GM18520 (cell line): ENCODE data around the gene FBXO41.

Experiments
- ATAC-seq: cut with Tn5 transposase; IDR thresholded peaks from one replicate; pipeline ENCODE4 v1.9.1; 2021; ENCODE audit not compliant: unreplicated experiment

Gene FBXO41

DNA sequence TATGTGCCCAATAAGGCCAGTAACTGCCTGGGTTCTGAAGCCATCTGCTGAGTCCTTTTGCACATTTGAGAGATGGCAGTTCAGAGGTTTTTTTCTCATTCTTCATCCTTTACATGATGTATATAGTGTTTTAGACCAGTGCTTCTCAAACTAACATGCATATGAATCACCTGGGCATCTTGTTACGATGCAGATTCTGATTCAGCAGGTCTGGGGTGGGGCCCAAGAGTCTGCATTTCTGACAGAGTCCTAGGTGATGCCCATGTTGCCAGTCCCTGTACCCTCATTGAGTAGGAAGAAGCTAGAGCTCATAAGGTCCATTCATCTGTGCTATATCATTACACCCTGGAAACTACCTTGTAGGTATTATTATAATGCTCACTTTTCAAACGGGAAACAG lies 66.5 kb downstream of the FBXO41 start:
- no peak for ATAC-seq

DNA sequence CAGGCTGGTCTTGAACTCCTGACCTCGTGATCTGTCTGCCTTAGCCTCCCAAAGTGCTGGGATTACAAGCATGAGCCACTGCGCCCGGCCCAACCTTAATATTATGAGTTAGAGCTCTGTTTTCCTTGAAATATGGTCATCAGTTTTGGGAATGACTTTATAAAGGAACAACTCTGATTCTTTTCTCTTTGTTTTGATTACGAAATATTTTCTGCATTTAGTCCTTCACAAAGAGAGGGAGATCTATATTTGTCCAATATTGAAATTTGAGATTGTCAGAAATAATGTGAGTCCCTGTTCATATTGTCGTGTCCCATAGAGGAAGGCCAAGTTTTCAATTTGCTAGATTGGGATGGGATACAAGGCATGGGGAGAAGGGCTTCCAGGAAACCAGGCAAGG lies 67.1 kb downstream of the FBXO41 start:
- no peak for ATAC-seq

DNA sequence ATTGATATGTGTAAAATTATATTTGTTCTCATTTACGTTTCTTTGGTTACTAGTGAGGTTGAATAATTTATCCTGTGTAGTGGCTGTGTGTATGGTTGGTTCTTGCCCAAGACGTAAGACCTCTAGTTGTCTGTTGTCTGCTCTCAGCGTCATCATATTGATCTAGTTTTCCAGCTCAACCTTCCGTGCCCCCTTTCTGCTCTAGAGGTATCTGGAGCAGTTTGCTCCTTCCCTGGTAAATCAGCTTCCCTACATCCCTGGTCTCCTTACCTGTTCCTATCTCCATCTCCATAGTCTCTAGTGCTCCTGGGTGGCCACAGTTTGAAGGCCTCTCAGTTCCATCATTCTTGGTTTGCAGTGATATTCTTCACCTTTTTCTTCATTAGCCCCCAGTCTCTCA lies 69.0 kb downstream of the FBXO41 start:
- no peak for ATAC-seq

DNA sequence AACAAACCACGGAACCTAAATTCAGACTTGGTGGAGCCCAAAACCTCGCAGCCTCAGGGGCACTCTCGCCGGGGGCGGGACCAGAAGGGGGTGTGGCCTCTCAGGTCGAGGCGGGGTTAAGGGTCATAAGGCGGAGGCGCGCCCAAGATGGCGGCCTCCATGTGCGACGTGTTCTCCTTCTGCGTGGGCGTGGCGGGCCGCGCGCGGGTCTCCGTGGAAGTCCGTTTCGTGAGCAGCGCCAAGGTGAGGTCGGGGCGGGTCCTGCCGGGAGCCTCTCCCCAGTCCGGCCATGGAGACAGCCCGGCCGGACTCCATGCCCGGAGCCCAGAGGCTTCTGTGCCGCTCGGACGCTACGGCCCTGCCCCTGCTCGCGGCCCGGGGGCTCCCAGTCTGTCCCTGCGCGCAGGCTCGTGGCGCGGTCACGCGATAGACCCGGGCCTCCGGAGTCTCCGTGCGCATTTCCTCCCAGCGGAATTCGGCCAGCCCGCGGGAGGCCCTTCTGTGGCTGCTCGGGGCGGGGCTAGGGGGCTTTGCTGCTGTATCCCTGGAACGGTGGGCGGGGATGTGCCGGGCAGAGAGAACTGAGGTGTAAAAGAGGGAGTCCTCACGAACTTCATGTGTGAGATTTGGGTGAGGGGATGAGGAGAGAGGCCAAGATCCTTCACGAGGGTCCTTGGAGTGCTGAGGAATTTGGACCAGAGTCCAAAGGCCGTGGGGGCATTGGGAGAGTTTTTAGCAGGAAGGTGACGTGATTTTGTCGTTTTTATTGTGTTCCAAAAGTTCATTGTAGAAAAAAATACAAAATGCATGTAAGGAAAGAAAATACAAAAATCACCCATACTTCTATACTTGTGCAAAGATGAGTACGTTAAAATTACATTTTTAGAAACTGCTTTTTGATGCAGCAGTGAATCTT lies 69.9 kb downstream of the FBXO41 start, which contains the start of gene SMYD5:
TSS of gene SMYD5 (plus strand) at position 126 of the 916 bp plus-strand sequence. CDS start at position 148, 22 bp downstream.
- ATAC-seq = peak; percentile 78

DNA sequence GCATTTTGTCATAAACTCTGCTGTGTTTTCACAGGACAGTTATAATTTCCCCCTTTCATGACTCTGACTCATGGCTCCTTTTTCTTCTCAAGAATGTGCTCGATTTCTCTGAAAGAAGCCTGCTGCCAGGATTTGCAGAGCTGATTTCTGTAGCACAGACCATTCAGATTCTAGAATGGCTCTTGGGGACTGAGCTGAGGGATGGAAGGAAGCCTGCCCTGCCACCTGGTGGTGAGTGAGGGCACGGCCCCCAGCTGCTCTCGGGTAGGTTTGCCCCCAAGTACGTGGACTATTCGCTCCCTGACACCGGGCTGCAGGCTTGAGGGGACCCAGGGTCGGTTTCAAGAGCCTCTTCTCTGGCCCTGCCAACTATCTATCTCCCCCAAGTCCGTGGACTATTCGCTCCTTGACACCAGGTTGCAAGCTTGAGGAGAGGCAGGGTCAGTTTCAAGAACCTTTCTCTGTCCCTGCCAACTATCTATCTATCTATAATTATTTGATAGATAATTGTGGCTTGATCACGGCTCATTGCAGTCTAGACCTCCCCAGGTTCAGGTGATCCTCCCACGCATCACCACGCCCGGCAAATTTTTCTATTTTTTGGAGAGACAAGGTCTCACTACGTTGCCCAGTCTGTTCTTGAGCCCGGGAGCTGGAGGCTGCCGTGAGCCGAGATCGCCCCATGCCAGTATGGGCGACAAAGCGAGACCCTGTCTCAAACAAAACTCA lies 71.7 kb downstream of the FBXO41 start:
- peak; percentile 59 for ATAC-seq

DNA sequence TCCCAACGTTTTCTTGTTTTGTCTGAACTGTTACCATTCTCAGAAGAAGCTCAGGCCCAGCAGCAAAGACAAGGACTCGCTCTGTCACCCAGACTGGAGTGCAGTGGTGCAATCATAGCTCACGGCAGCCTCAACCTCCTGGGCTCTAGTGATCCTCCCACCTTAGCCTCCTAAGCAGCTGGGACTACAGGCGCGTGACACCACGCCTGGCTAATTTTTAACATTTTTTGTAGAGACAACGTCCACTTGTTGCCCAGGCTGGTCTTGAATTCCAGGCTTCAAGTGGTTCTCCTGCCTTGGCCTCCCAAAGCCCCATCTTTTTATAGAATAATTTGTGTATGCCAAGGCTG lies 72.2 kb downstream of the FBXO41 start:
- ATAC-seq = no peak

DNA sequence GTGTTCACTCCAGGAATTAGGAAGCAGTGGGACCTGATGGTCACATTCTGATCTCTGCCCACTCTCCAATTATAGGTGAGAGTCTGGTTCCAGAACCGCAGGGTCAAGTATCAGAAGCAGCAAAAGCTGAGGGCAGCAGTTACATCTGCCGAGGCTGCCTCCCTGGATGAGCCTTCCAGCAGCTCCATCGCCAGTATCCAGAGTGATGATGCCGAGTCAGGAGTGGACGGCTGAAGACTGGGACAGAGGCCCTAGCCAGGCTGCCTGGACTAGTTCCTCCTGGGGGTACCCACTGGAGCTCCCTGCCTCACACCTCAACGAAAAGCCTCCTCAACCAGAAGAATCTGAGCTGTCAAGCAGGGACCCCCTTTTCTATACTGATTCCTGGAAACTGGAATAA lies 73.6 kb downstream of the FBXO41 start:
- ATAC-seq = no peak

DNA sequence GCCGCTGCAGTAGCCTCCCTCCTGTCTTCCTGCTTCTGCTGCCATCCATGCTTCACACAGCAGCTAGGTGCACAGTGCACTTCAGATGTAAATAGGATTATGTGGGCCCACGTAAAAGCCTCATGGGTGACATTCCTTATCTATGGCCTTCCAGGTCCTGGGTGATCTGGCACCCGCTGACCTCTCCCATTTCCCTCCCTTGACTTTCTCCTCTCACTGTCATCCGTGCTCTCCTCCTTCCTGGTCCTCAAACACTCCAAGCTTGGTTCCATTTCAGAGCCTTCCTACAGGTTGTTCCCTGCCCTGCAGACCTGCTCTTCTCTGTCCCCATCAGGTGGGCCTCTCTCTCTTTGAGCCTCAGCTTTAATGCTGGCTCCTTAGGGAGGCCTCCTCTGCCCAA lies 74.3 kb downstream of the FBXO41 start:
- ATAC-seq = no peak

DNA sequence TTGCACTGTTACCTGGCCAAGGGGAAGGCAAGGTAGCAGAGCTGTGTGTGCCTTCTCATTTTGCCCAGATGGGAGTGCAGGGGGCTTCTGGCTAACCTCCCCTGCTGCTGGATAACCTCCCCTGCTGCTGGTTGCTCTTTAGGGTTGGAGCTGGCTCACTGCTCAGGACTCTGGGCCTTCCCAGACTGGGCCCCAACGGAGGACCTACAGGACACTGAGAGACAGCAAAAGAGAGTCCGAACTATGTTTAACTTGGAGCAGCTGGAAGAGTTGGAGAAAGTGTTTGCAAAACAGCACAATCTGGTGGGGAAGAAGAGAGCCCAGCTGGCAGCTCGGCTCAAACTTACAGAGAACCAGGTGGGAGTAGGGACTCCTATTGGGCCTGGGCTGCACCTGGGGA lies 76.0 kb downstream of the FBXO41 start:
- no peak for ATAC-seq

DNA sequence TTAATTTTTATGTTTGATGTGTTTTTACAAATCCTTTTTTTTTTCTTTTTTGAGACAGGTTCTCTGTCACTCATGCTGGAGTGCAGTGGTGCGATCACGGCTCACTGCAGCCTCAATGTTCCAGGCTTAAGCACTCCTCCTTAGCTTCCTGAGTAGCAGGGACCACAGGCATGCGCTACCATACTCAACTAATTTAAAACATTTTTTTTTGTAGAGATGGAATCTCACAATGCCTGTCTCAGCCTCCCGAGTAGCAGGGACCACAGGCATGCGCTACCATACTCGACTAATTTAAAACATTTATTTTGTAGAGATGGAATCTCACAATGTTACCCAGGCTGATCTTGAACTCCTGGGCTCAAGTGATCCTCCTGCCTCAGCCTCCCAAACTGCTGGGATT lies 78.7 kb downstream of the FBXO41 start:
- no peak for ATAC-seq
